ENCODE results near the gene GLIS1. TPM values are rescaled to one million over a fixed set of nuclear protein-coding genes. Genes with fewer than 3 reads are reported as not detected.

Gene GLIS1
- total RNA-seq, 1 experiment from 2014 or later: not detected

GRCh38 chr1:53718443-53718842, 20.5 kb downstream of the GLIS1 start:
- no peak for DNase-seq (ENCODE audit: low spot score)

GRCh38 chr1:53717025-53717804, 21.7 kb downstream of the GLIS1 start:
- no peak for DNase-seq (ENCODE audit: low spot score)

GRCh38 chr1:53716150-53716549, 22.8 kb downstream of the GLIS1 start:
- no peak for DNase-seq (ENCODE audit: low spot score)

- peak; percentile 20 for DNase-seq (ENCODE audit: low spot score)
Measured at GRCh38 chr1:53715478-53715877, 23.5 kb downstream of the GLIS1 start.

GRCh38 chr1:53712276-53712675, 26.7 kb downstream of the GLIS1 start:
- no peak for DNase-seq (ENCODE audit: low spot score)

GRCh38 chr1:53710584-53710983, 28.4 kb downstream of the GLIS1 start:
- DNase-seq (ENCODE audit: low spot score): no peak

- no peak for DNase-seq (ENCODE audit: low spot score)
Measured at GRCh38 chr1:53708687-53709086, 30.3 kb downstream of the GLIS1 start.

- DNase-seq (ENCODE audit: low spot score): no peak
Measured at GRCh38 chr1:53706356-53706755, 32.6 kb downstream of the GLIS1 start.

- DNase-seq (ENCODE audit: low spot score): no peak
Measured at GRCh38 chr1:53705446-53706096, 33.4 kb downstream of the GLIS1 start.

GRCh38 chr1:53704804-53705445, 34.0 kb downstream of the GLIS1 start:
- DNase-seq (ENCODE audit: low spot score): no peak

GRCh38 chr1:53704304-53704703, 34.7 kb downstream of the GLIS1 start:
- no peak for DNase-seq (ENCODE audit: low spot score)

GRCh38 chr1:53703174-53703573, 35.8 kb downstream of the GLIS1 start:
- DNase-seq (ENCODE audit: low spot score): no peak

GRCh38 chr1:53702341-53702740, 36.6 kb downstream of the GLIS1 start:
- DNase-seq (ENCODE audit: low spot score): no peak

- no peak for DNase-seq (ENCODE audit: low spot score)
Measured at GRCh38 chr1:53700776-53701175, 38.2 kb downstream of the GLIS1 start.

- DNase-seq (ENCODE audit: low spot score): no peak
Measured at GRCh38 chr1:53699981-53700380, 39.0 kb downstream of the GLIS1 start.

GRCh38 chr1:53698384-53698980, 40.5 kb downstream of the GLIS1 start:
- peak; percentile 57 for DNase-seq (ENCODE audit: low spot score)

GRCh38 chr1:53697721-53698383, 41.1 kb downstream of the GLIS1 start:
- DNase-seq (ENCODE audit: low spot score): peak; percentile 43

- DNase-seq (ENCODE audit: low spot score): no peak
Measured at GRCh38 chr1:53696990-53697389, 42.0 kb downstream of the GLIS1 start.

GRCh38 chr1:53696571-53696970, 42.4 kb downstream of the GLIS1 start:
- DNase-seq (ENCODE audit: low spot score): no peak

- DNase-seq (ENCODE audit: low spot score): no peak
Measured at GRCh38 chr1:53696051-53696450, 42.9 kb downstream of the GLIS1 start.

- no peak for DNase-seq (ENCODE audit: low spot score)
Measured at GRCh38 chr1:53695116-53695515, 43.8 kb downstream of the GLIS1 start.

GRCh38 chr1:53694718-53695091, 44.3 kb downstream of the GLIS1 start:
- no peak for DNase-seq (ENCODE audit: low spot score)

Data from HT-29 (cell line).